GM23338 (cell line): ENCODE data around the gene AFP. TPM values are rescaled to one million over a fixed set of nuclear protein-coding genes. Genes with fewer than 3 reads are reported as not detected.

Source experiments
- ATAC-seq: fragments of 200-7000 bp; cut with Tn5 transposase; 3 replicates; pipeline ENCODE4 v1.9.1; 2020
- DNase-seq: peaks from one replicate; pipeline ENCODE4 v3.0.0-alpha.2; 2015; ENCODE audit warnings: low spot score
- H2AFZ ChIP-seq: fragments of 200-600 bp; sonication (generic); 2 replicates; pipeline ENCODE4 v1.8.0; 2016; ENCODE audit warnings: antibody characterized with exemption, mild to moderate bottlenecking, moderate library complexity
- H3F3A ChIP-seq: fragments of 200-600 bp; sonication (generic); replicated peaks from 2 replicates; pipeline ENCODE4 v1.8.0; 2017; ENCODE audit warnings: antibody characterized with exemption, mixed run types, low read depth
- H3K27ac ChIP-seq: fragments of 200-600 bp; sonication (generic); 2 replicates; pipeline ENCODE4 v1.6.1; 2016; ENCODE audit warnings: low read depth
- H3K27me3 ChIP-seq: fragments of 200-600 bp; sonication (generic); 2 replicates; pipeline ENCODE4 v1.8.0; 2016; ENCODE audit warnings: mild to moderate bottlenecking, mixed run types, moderate library complexity; ENCODE audit not compliant: insufficient read depth
- H3K36me3 ChIP-seq: fragments of 200-600 bp; sonication (generic); 2 replicates; pipeline ENCODE4 v1.8.0; 2016; ENCODE audit warnings: mild to moderate bottlenecking; ENCODE audit not compliant: insufficient read depth
- H3K4me1 ChIP-seq: fragments of 200-600 bp; sonication (generic); 2 replicates; pipeline ENCODE4 v1.8.0; 2016; ENCODE audit warnings: mild to moderate bottlenecking, moderate library complexity; ENCODE audit not compliant: insufficient read depth
- H3K4me2 ChIP-seq: fragments of 200-600 bp; sonication (generic); 2 replicates; pipeline ENCODE4 v1.7.1; 2017; ENCODE audit warnings: mixed run types
- H3K4me3 ChIP-seq: fragments of 200-600 bp; sonication (generic); 2 replicates; pipeline ENCODE4 v1.6.1; 2016; ENCODE audit warnings: mixed run types
- H3K79me2 ChIP-seq: fragments of 200-600 bp; sonication (generic); replicated peaks from 2 replicates; pipeline ENCODE4 v1.8.0; 2017; ENCODE audit warnings: mild to moderate bottlenecking; ENCODE audit not compliant: insufficient read depth
- H3K9me2 ChIP-seq: fragments of 200-600 bp; sonication (generic); 2 replicates; pipeline ENCODE4 v1.8.0; 2017; ENCODE audit not compliant: insufficient read depth
- H4K20me1 ChIP-seq: fragments of 200-600 bp; sonication (generic); replicated peaks from 2 replicates; pipeline ENCODE4 v1.8.0; 2017; ENCODE audit warnings: mild to moderate bottlenecking; ENCODE audit not compliant: insufficient read depth
- H3K27ac Mint-ChIP-seq: 2 replicates; pipeline ENCODE4 v1.8.0; 2020; ENCODE audit warnings: inconsistent platforms, mild to moderate bottlenecking, moderate library complexity, mixed read lengths
- H3K27me3 Mint-ChIP-seq: 3 replicates; pipeline ENCODE4 v1.8.0; 2022; ENCODE audit warnings: low read depth, mild to moderate bottlenecking, moderate library complexity, mixed read lengths, inconsistent platforms; ENCODE audit not compliant: insufficient read depth, poor library complexity
- H3K36me3 Mint-ChIP-seq: 3 replicates; pipeline ENCODE4 v1.8.0; 2021; ENCODE audit warnings: low read depth, mild to moderate bottlenecking, inconsistent platforms, moderate library complexity, mixed read lengths
- H3K4me1 Mint-ChIP-seq: 3 replicates; pipeline ENCODE4 v1.8.0; 2020; ENCODE audit warnings: mild to moderate bottlenecking, inconsistent platforms, mixed read lengths
- H3K4me3 Mint-ChIP-seq: 3 replicates; pipeline ENCODE4 v1.8.0; 2021; ENCODE audit warnings: moderate library complexity, mild to moderate bottlenecking, inconsistent platforms, mixed read lengths
- H3K9me3 Mint-ChIP-seq: 3 replicates; pipeline ENCODE4 v1.8.0; 2020; ENCODE audit warnings: moderate library complexity, mild to moderate bottlenecking, inconsistent platforms, mixed read lengths
- CREB1 ChIP-seq: fragments of 250-450 bp; sonication (Bioruptor Pico); IDR thresholded peaks from 2 replicates; pipeline ENCODE4 v1.5.0; 2020; ENCODE audit warnings: low read depth, mild to moderate bottlenecking, moderate library complexity
- EZH2 ChIP-seq: fragments of 200-600 bp; sonication (generic); IDR thresholded peaks from one replicate; pipeline ENCODE4 v1.8.0; 2017; ENCODE audit warnings: antibody characterized with exemption, mild to moderate bottlenecking, low read depth; ENCODE audit not compliant: unreplicated experiment
- EZH2phosphoT487 ChIP-seq: fragments of 200-600 bp; sonication (generic); IDR thresholded peaks from one replicate; pipeline ENCODE4 v1.8.1; 2018; ENCODE audit warnings: antibody characterized with exemption; ENCODE audit not compliant: unreplicated experiment
- NANOG ChIP-seq: IDR thresholded peaks from 2 replicates; pipeline ENCODE4 v1.6.1; 2016; ENCODE audit warnings: antibody characterized with exemption, borderline replicate concordance
- ZNF462 ChIP-seq: fragments of 250-450 bp; sonication (Bioruptor Pico); IDR thresholded peaks from 2 replicates; pipeline ENCODE4 v1.5.0; 2020; ENCODE audit warnings: mild to moderate bottlenecking, moderate library complexity
- polyA plus RNA-seq: library from polyadenylated mRNA; unstranded; fragments of >200 nt; fragmentation: Nextera tagmentation; extraction: Ambion mirVana; gene quantifications from 2 replicates; pipeline ENCODE4 v1.2.1, GENCODE V29; 2016
- total RNA-seq: library from RNA; depleted of rRNA; stranded (reverse); fragments of >200 nt; shearing (Covaris generic); gene quantifications from 2 replicates; pipeline ENCODE4 v1.2.3, GENCODE V29; 2014

AFP gene
- total and polyA plus RNA-seq, 2 experiments from 2014 or later, result 4.0 to 17.3 TPM

GRCh38 chr4:73450398-73451004 is 14.5 kb downstream of the AFP start:
- Histone ChIP-seq H3K4me1 (peaks cover 52% of the 10 kb centered on the region), H3K4me3 (no peak overlapping the region), H2AFZ (peak overlapping the region; percentile 12; the same call in 1 of the 2 replicates), H3K27ac (0 out of 2 replicates have a peak overlapping the region, but pooled peaks have one; percentile 17), H4K20me1 (no peaks in the 10 kb centered on the region), H3F3A (no peaks in the 10 kb centered on the region), H3K79me2 (no peaks in the 10 kb centered on the region), H3K9me2 (no peaks in the 10 kb centered on the region), H3K27me3 (no peaks in the 10 kb centered on the region), H3K4me2 (peak overlapping the region; percentile 24; the same call in 1 of the 2 replicates), H3K36me3 (no peaks in the 10 kb centered on the region)
- peaks cover 61% of the 10 kb centered on the region for H3K4me1 Mint-ChIP-seq
- H3K9me3 Mint-ChIP-seq, result no peaks in the 10 kb centered on the region
- H3K4me3 Mint-ChIP-seq, result no peak overlapping the region; the same call in 2 of the 3 replicates
- ATAC-seq, result peak; percentile 26
- TF ChIP-seq ZNF462 (CRISPR knock-in tag), result 0 out of 2 replicates have a peak, but pooled peaks have one; percentile 37
- TF ChIP-seq EZH2phosphoT487, result no peak
- peak; percentile 47 for DNase-seq
- H3K27ac Mint-ChIP-seq, result peak overlapping the region; percentile 76
- H3K36me3 Mint-ChIP-seq, result no peaks in the 10 kb centered on the region
- H3K27me3 Mint-ChIP-seq, result peaks cover 9% of the 10 kb centered on the region

GRCh38 chr4:73451404-73451803 is 15.4 kb downstream of the AFP start:
- Mint-ChIP-seq H3K4me1 (peaks cover 58% of the 10 kb centered on the region), H3K9me3 (no peaks in the 10 kb centered on the region), H3K27ac (no peak overlapping the region), H3K36me3 (peaks cover 4% of the 10 kb centered on the region; the same call in 1 of the 3 replicates), H3K4me3 (no peak overlapping the region), H3K27me3 (peaks cover 9% of the 10 kb centered on the region)
- no peak overlapping the region for H2AFZ ChIP-seq
- ATAC-seq, result peak; percentile 77
- no peaks in the 10 kb centered on the region for H3K36me3 ChIP-seq
- H3K4me1 ChIP-seq, result peaks cover 52% of the 10 kb centered on the region
- H3K9me2 ChIP-seq, result peaks cover 2% of the 10 kb centered on the region; the same call in 1 of the 2 replicates
- H3F3A ChIP-seq, result no peaks in the 10 kb centered on the region
- no peaks in the 10 kb centered on the region for H3K27me3 ChIP-seq
- peak overlapping the region; percentile 24 for H3K4me2 ChIP-seq
- peak overlapping the region; percentile 50; the same call in 1 of the 2 replicates for H3K27ac ChIP-seq
- H3K4me3 ChIP-seq, result no peak overlapping the region
- no peaks in the 10 kb centered on the region for H4K20me1 ChIP-seq
- DNase-seq, result peak; percentile 62
- no peaks in the 10 kb centered on the region for H3K79me2 ChIP-seq
- TF ChIP-seq ZNF462 (CRISPR knock-in tag) (0 out of 2 replicates have a peak, but pooled peaks have one; percentile 56), EZH2 (no peak), CREB1 (0 out of 2 replicates have a peak, but pooled peaks have one; percentile 4), NANOG (peak; percentile 95)
